MCF 10A (cell line): ENCODE data around the gene PLXNC1. TPM values are rescaled to one million over a fixed set of nuclear protein-coding genes. Genes with fewer than 3 reads are reported as not detected.

Experiments
- BruUV-seq: library from RNA; stranded (reverse); fragments of 400-500 nt; replicated peaks from 2 replicates; lab custom pipeline; 2021; lab: Mats Ljungman, UMichigan
- CTCF ChIA-PET: fragments of 300-600 bp; sonication (Branson Sonifier 250); formaldehyde crosslinking; extraction: SDS; loops from one replicate; lab custom pipeline; 2021; ENCODE audit warnings: antibody characterized with exemption, inconsistent platforms; lab: Yijun Ruan, JAX
- POLR2A ChIA-PET: fragments of 300-600, 350-650 bp; sonication (Branson Sonifier 250); formaldehyde crosslinking; extraction: SDS; loops from one replicate; lab custom pipeline; 2020; ENCODE audit warnings: antibody characterized with exemption, inconsistent platforms; lab: Yijun Ruan, JAX
- DNase-seq: peaks from one replicate; pipeline ENCODE4 v3.0.0-alpha.2; 2018; ENCODE audit not compliant: unreplicated experiment
- H3K27ac Mint-ChIP-seq: one replicate; pipeline ENCODE4 v1.8.0; 2022; ENCODE audit warnings: mild to moderate bottlenecking, low read depth, mixed read lengths; ENCODE audit not compliant: unreplicated experiment
- H3K27me3 Mint-ChIP-seq: one replicate; pipeline ENCODE4 v1.8.0; 2022; ENCODE audit warnings: mixed read lengths; ENCODE audit not compliant: insufficient read depth, unreplicated experiment
- H3K36me3 Mint-ChIP-seq: one replicate; pipeline ENCODE4 v1.8.0; 2022; ENCODE audit warnings: mild to moderate bottlenecking, moderate library complexity, mixed read lengths; ENCODE audit not compliant: insufficient read depth, unreplicated experiment
- H3K4me1 Mint-ChIP-seq: one replicate; pipeline ENCODE4 v1.8.0; 2022; ENCODE audit warnings: mixed read lengths; ENCODE audit not compliant: insufficient read depth, unreplicated experiment
- H3K4me3 Mint-ChIP-seq: one replicate; pipeline ENCODE4 v1.8.0; 2022; ENCODE audit warnings: mild to moderate bottlenecking, moderate library complexity, mixed read lengths; ENCODE audit not compliant: unreplicated experiment
- H3K9me3 Mint-ChIP-seq: one replicate; pipeline ENCODE4 v1.8.0; 2022; ENCODE audit warnings: mixed read lengths; ENCODE audit not compliant: unreplicated experiment
- CTCF ChIP-seq: fragments of 200-600 bp; IDR thresholded peaks from one replicate; pipeline ENCODE4 v1.8.0; 2022; ENCODE audit warnings: antibody characterized with exemption, mild to moderate bottlenecking; ENCODE audit not compliant: unreplicated experiment
- intact Hi-C: fragments of 100-400 bp; cut with micrococcal nuclease; formaldehyde crosslinking; loops from 2 replicates; pipeline ENCODE4 v1.14.1; 2022
- total RNA-seq: library from RNA; stranded (reverse); gene quantifications from 2 replicates; pipeline ENCODE4 v1.2.3, GENCODE V29; 2022

Gene PLXNC1
- total RNA-seq, 1 experiment from 2014 or later = 2.4 TPM

- no peak for TF ChIP-seq CTCF
- no TSS peak for BruUV-seq
- DNase-seq = no peak
- Mint-ChIP-seq H3K4me1 (no peaks in the 10 kb centered on the region), H3K27me3 (no peaks in the 10 kb centered on the region), H3K27ac (no peak overlapping the region), H3K36me3 (no peaks in the 10 kb centered on the region), H3K4me3 (no peak overlapping the region), H3K9me3 (peaks cover 6% of the 10 kb centered on the region)
- CTCF ChIA-PET = no interaction called here
- intact Hi-C loops = no loop called here
- POLR2A ChIA-PET = no interaction called here
These were observed 38.2 kb downstream of the PLXNC1 start for GRCh38 chr12:94186278-94187241.

- no TSS peak for BruUV-seq
- no peaks in the 10 kb centered on the region for H3K27me3 Mint-ChIP-seq
- intact Hi-C loops = no loop called here
- DNase-seq = no peak
- no peaks in the 10 kb centered on the region for H3K36me3 Mint-ChIP-seq
- ChIA-PET POLR2A (interaction anchor here (0.7 kb wide), 1 partner anchor 135 kb away, joined by 3 read pairs; no protein-coding TSS in a partner anchor), CTCF (no interaction called here)
- no peak overlapping the region for H3K27ac Mint-ChIP-seq
- TF ChIP-seq CTCF = no peak
- H3K4me1 Mint-ChIP-seq = peaks cover 2% of the 10 kb centered on the region
- peaks cover 6% of the 10 kb centered on the region for H3K9me3 Mint-ChIP-seq
- H3K4me3 Mint-ChIP-seq = no peak overlapping the region
These were observed 39.0 kb downstream of the PLXNC1 start for GRCh38 chr12:94187361-94187760.

GRCh38 chr12:94190623-94191022, 42.2 kb downstream of the PLXNC1 start:
- H3K4me1 Mint-ChIP-seq = peaks cover 7% of the 10 kb centered on the region
- no peak for TF ChIP-seq CTCF
- ChIA-PET POLR2A (no interaction called here), CTCF (interaction anchor here (0.9 kb wide), 1 partner anchor 25 kb away, joined by 3 read pairs; no protein-coding TSS in a partner anchor)
- intact Hi-C loops = no loop called here
- H3K27ac Mint-ChIP-seq = no peak overlapping the region
- no peak overlapping the region for H3K4me3 Mint-ChIP-seq
- DNase-seq = no peak
- H3K36me3 Mint-ChIP-seq = no peaks in the 10 kb centered on the region
- BruUV-seq = no TSS peak
- H3K9me3 Mint-ChIP-seq = peaks cover 6% of the 10 kb centered on the region
- H3K27me3 Mint-ChIP-seq = no peaks in the 10 kb centered on the region

DNA sequence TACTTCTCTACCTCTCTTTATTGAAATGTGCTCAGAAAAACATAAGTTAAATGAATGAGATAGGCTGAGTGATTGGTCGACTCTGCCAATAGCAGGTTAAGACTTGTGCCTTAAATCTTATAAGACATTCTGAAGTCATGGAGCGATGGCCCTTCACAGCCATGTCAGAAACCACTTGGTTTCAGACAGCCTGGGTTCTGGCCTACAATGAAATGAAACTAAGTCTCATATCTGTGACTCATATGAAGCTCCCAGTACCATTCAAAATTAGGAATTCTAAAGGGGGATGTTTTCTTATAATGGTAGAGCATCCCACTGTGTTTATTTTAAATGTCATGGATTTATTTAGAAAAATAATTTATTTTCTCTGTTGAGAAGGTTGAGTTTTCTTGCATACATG, 42.6 kb downstream of the PLXNC1 start:
- CTCF ChIA-PET = no interaction called here
- Mint-ChIP-seq H3K27ac (no peak overlapping the region), H3K9me3 (peaks cover 6% of the 10 kb centered on the region), H3K4me1 (peaks cover 7% of the 10 kb centered on the region), H3K27me3 (no peaks in the 10 kb centered on the region), H3K4me3 (no peak overlapping the region), H3K36me3 (no peaks in the 10 kb centered on the region)
- BruUV-seq = no TSS peak
- POLR2A ChIA-PET = interaction anchor here (0.7 kb wide), 1 partner anchor 1056 kb away, joined by 3 read pairs; no protein-coding TSS in a partner anchor
- DNase-seq = no peak
- intact Hi-C loops = no loop called here
- no peak for TF ChIP-seq CTCF
